ENCODE data around the gene CFAP126. TPM values are rescaled to one million over a fixed set of nuclear protein-coding genes. Genes with fewer than 3 reads are reported as not detected.
"Not testable (repeated sequence)": the region's sequence is repeated elsewhere in the genome, so short reads cannot be mapped to it uniquely, and the experiment has no call there.

Gene CFAP126
- total RNA-seq, 1 experiment from 2014 or later: not detected

- DNase-seq (ENCODE audit: low read depth): peak; percentile 88
- in situ Hi-C loops (cut with HindIII; ENCODE audit: low pct_unique_long_range_greater_than_20kb, low sequenced_read_pairs): loop anchor here (25.0 kb wide), 1 partner anchor 178 kb away; the partner anchor contains the start of genes APOA2, FCER1G and NDUFS2
These were observed 22.2 kb upstream of the CFAP126 start for GRCh38 chr1:161389691-161390558.

- DNase-seq (ENCODE audit: low read depth): not testable (repeated sequence)
- in situ Hi-C loops (cut with HindIII; ENCODE audit: low pct_unique_long_range_greater_than_20kb, low sequenced_read_pairs): loop anchor here (25.0 kb wide), 1 partner anchor 177 kb away; the partner anchor contains the start of genes APOA2, FCER1G and NDUFS2
These were observed 21.5 kb upstream of the CFAP126 start for GRCh38 chr1:161389158-161389557.

DNA sequence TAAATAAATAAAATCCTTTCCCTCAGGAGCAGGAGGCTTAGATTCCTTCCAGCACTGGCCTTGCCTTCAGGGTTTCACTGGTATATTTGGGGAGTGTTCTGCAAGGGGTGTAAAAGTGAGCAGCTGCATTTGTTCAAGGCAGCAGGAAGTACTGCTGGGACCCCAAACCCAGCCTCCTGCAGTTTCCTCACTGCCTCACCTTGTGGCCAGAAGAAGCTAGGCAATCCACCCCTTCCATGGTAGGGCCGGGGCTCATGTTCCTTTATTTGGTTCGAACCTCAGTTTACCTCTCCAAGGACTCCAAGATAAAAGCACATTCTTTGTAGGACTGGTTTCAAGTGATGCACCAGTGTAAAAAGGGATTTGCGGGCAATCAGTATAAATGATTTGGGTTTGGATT is 21.0 kb upstream of the CFAP126 start:
- in situ Hi-C loops (cut with HindIII; ENCODE audit: low pct_unique_long_range_greater_than_20kb, low sequenced_read_pairs): loop anchor here (25.0 kb wide), 1 partner anchor 176 kb away; the partner anchor contains the start of genes APOA2, FCER1G and NDUFS2
- no peak for DNase-seq (ENCODE audit: low read depth)

GRCh38 chr1:161382214-161383019 is 14.7 kb upstream of the CFAP126 start:
- in situ Hi-C loops (cut with HindIII; ENCODE audit: low pct_unique_long_range_greater_than_20kb, low sequenced_read_pairs): loop anchor here (25.0 kb wide), 1 partner anchor 170 kb away; the partner anchor contains the start of genes APOA2, FCER1G and NDUFS2
- peak; percentile 58 for DNase-seq (ENCODE audit: low read depth)

- in situ Hi-C loops (cut with HindIII; ENCODE audit: low pct_unique_long_range_greater_than_20kb, low sequenced_read_pairs): loop anchor here (25.0 kb wide), 1 partner anchor 169 kb away; the partner anchor contains the start of genes APOA2, FCER1G and NDUFS2
- DNase-seq (ENCODE audit: low read depth): no peak
These were observed 14.0 kb upstream of the CFAP126 start for GRCh38 chr1:161381707-161382106.

DNA sequence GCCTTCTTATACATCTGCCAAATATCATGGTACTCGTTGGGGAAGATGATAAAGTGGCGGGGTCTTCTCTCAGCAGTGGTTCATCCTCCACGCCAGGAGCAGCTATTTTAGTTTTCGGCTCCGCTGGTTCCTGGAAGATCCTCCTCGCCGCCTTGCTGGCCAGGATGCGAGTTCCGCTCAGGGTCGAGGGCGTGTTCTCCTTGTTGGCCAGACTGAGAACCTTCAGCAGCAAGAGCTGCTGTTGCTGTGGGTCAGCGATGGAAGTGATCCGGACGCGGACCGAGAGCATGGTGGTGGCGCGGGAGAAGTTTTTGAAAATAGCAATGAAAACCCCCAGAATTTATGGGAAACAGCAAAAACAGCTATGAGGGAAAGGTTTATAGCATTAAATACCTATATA is 11.4 kb upstream of the CFAP126 start:
- no peak for DNase-seq (ENCODE audit: low read depth)
- in situ Hi-C loops (cut with HindIII; ENCODE audit: low pct_unique_long_range_greater_than_20kb, low sequenced_read_pairs): loop anchor here (25.0 kb wide), 1 partner anchor 167 kb away; the partner anchor contains the start of genes APOA2, FCER1G and NDUFS2

GRCh38 chr1:161378014-161378413 is 10.3 kb upstream of the CFAP126 start:
- no peak for DNase-seq (ENCODE audit: low read depth)
- in situ Hi-C loops (cut with HindIII; ENCODE audit: low pct_unique_long_range_greater_than_20kb, low sequenced_read_pairs): loop anchor here (25.0 kb wide), 1 partner anchor 166 kb away; the partner anchor contains the start of genes APOA2, FCER1G and NDUFS2

DNA sequence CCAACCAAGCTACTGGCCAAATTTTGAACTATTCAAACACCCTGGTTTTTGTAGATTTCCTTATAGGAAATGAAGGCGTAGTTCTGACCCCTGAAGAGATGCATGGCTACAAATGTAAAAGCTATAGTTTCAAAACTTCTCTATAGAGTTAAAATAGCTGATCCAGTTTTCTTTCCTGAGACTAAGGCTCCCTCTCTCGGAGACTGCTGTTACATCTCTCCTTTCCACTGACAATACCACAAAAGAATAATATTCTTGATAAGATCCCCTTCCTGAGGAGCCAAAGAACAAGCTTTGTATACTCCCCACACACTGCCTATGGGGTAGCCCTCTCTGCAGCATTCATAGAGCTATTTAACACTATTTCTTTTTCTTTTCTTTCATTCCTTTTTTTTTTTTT is 6.7 kb upstream of the CFAP126 start:
- in situ Hi-C loops (cut with HindIII; ENCODE audit: low pct_unique_long_range_greater_than_20kb, low sequenced_read_pairs): no loop called here
- no peak for DNase-seq (ENCODE audit: low read depth)

DNA sequence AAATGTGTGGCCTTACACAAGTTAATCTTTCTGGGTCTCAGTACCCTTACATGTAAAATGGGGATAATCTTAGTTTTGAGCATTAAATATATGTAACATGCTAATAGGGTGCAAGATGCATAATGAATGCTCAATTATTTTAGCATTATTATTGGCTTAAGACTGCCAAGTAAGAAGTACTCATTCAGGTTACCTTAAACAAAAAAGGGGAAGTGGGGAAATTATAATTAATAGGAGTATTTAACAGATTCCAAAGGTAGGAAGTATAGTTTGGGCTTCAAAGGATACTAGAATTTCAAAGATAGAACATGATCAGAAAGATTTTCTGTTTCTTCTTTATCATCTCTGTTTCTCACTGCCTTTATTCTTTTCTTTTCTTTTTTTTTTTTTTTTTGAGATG is 5.8 kb upstream of the CFAP126 start:
- in situ Hi-C loops (cut with HindIII; ENCODE audit: low pct_unique_long_range_greater_than_20kb, low sequenced_read_pairs): no loop called here
- DNase-seq (ENCODE audit: low read depth): no peak

- in situ Hi-C loops (cut with HindIII; ENCODE audit: low pct_unique_long_range_greater_than_20kb, low sequenced_read_pairs): no loop called here
- no peak for DNase-seq (ENCODE audit: low read depth)
These were observed 2.5 kb downstream of the CFAP126 start for GRCh38 chr1:161365207-161365606.

DNA sequence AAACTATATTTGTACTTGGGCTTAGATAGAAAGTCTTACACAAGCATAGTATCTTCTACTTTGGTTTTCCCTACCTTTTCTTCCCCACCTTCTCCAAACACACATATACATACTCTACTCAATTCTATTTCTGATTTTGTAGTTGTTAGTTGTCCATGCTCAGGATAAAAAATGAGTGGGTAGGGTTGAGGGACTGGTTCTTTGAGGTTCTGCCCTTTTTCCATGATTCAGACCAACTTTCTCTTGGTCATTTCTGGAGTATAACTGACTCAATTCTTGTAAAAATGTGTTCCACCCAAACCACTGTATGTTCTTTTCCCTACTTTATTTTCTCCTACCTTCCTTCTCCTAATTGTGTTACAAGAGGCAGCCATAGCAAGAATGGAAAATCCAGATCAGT is 3.3 kb downstream of the CFAP126 start:
- DNase-seq (ENCODE audit: low read depth): no peak
- in situ Hi-C loops (cut with HindIII; ENCODE audit: low pct_unique_long_range_greater_than_20kb, low sequenced_read_pairs): no loop called here

- in situ Hi-C loops (cut with HindIII; ENCODE audit: low pct_unique_long_range_greater_than_20kb, low sequenced_read_pairs): no loop called here
- no peak for DNase-seq (ENCODE audit: low read depth)
These were observed 8.4 kb downstream of the CFAP126 start for GRCh38 chr1:161359291-161359690.

DNA sequence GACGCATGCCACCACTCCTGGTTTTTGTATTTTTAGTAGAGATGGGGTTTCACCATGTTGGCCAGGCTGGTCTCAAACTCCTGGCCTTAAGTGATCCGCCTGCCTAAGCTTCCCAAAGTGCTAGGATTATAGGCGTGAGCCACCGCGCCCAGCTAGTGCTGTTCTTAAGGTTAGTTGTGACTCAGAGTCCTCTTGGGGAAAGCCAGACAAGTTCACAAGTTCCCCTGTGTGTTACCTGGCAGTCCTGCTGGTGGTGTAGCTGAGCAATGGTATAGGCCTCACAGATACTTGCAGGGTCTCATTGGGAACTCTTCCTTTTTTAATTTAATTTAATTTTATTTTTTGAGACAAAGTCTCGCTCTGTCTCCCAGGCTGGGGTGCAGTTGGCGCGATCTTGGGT is 10.6 kb downstream of the CFAP126 start:
- DNase-seq (ENCODE audit: low read depth): no peak
- in situ Hi-C loops (cut with HindIII; ENCODE audit: low pct_unique_long_range_greater_than_20kb, low sequenced_read_pairs): no loop called here

- in situ Hi-C loops (cut with HindIII; ENCODE audit: low pct_unique_long_range_greater_than_20kb, low sequenced_read_pairs): no loop called here
- DNase-seq (ENCODE audit: low read depth): no peak
These were observed 16.2 kb downstream of the CFAP126 start for GRCh38 chr1:161351482-161351881.

DNA sequence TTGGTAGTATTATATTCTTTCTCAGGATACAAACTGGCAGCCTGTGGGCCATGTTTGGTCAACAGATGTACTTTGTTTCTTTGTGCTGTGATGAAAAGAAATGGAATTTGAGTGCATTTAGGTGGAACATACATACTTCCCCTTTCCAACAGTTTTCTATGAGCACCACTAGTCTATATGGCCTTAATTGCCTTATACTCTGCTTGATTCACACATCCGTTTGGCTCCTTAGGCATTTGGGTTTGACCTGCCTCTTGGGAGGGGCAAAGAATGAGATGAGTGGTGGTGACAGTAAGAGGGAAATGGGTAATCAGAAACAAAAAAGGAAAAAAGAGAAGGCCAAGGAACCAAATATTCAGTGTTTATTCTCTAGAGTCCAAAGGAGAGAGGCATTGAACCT is 17.0 kb downstream of the CFAP126 start:
- in situ Hi-C loops (cut with HindIII; ENCODE audit: low pct_unique_long_range_greater_than_20kb, low sequenced_read_pairs): no loop called here
- no peak for DNase-seq (ENCODE audit: low read depth)

GRCh38 chr1:161342821-161343220 is 24.9 kb downstream of the CFAP126 start:
- in situ Hi-C loops (cut with HindIII; ENCODE audit: low pct_unique_long_range_greater_than_20kb, low sequenced_read_pairs): no loop called here
- DNase-seq (ENCODE audit: low read depth): no peak

DNA sequence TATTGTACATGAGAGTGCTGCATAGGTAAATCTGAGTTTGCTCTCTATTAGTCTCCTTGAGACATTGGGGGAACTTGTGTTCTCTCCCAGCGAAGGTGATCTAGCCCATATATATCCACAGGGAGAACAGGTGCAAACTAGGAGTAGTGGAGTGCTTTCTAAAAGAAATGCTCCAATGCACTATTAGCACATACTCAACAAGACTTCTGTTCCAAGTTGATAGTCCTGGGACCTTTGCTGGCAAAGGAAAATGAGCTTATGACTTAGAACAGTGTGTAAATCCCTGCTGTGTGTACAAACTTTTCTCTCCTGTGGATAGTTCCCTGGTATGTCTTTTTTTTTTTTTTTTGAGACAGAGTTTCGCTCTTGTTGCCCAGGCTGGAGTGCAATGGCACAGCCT is 25.5 kb downstream of the CFAP126 start:
- in situ Hi-C loops (cut with HindIII; ENCODE audit: low pct_unique_long_range_greater_than_20kb, low sequenced_read_pairs): no loop called here
- DNase-seq (ENCODE audit: low read depth): no peak

- in situ Hi-C loops (cut with HindIII; ENCODE audit: low pct_unique_long_range_greater_than_20kb, low sequenced_read_pairs): no loop called here
These were observed 31.9 kb downstream of the CFAP126 start for GRCh38 chr1:161335796-161336195.

DNA sequence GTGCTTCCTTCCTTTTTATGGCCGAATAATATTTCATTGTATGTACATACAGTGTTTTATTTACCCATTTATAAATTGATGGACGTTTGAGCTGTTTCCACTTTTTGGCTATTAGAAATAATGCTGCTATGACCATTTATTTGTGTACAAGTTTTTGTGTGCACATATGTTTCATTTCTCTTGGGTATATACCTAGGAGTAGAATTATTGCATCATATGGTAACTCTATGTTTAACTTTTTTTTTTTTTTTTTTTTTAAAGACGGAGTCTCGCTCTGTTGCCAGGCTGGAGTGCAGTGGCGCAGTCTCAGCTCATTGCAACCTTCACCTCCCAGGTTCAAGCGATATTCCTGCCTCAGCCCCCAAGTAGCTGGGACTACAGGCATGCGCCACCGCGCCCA is 34.5 kb downstream of the CFAP126 start:
- in situ Hi-C loops (cut with HindIII; ENCODE audit: low pct_unique_long_range_greater_than_20kb, low sequenced_read_pairs): no loop called here
- no peak for DNase-seq (ENCODE audit: low read depth)

More at GRCh38 chr1:161335796-161336195, 31.9 kb downstream of the CFAP126 start:
- DNase-seq (ENCODE audit: low read depth): no peak
